Calu3 (cell line): ENCODE measurements around the gene DGCR8. TPM values are rescaled to one million over a fixed set of nuclear protein-coding genes. Genes with fewer than 3 reads are reported as not detected.

Experiments used
- BruUV-seq: library from RNA; stranded (reverse); fragments of 400-500 nt; replicated peaks from 2 replicates; lab custom pipeline; 2021; lab: Mats Ljungman, UMichigan
- CTCF ChIA-PET: fragments of 300-600 bp; sonication (Branson Sonifier 250); formaldehyde crosslinking; loops from one replicate; lab custom pipeline; 2022; ENCODE audit warnings: antibody characterized with exemption; lab: Charles Lee
- DNase-seq: peaks from one replicate; pipeline ENCODE4 v3.0.0; 2022
- H3K27ac Mint-ChIP-seq: one replicate; pipeline ENCODE4 v1.8.0; 2022; ENCODE audit warnings: mixed read lengths; ENCODE audit not compliant: unreplicated experiment
- H3K27me3 Mint-ChIP-seq: one replicate; pipeline ENCODE4 v1.8.0; 2022; ENCODE audit warnings: mixed read lengths; ENCODE audit not compliant: unreplicated experiment
- H3K36me3 Mint-ChIP-seq: one replicate; pipeline ENCODE4 v1.8.0; 2022; ENCODE audit warnings: mild to moderate bottlenecking, moderate library complexity, mixed read lengths; ENCODE audit not compliant: insufficient read depth, unreplicated experiment
- H3K4me1 Mint-ChIP-seq: one replicate; pipeline ENCODE4 v1.8.0; 2022; ENCODE audit warnings: mild to moderate bottlenecking, low read depth, mixed read lengths; ENCODE audit not compliant: unreplicated experiment
- H3K4me3 Mint-ChIP-seq: one replicate; pipeline ENCODE4 v1.8.0; 2022; ENCODE audit warnings: mild to moderate bottlenecking, low read depth, moderate library complexity, mixed read lengths; ENCODE audit not compliant: unreplicated experiment
- H3K9me3 Mint-ChIP-seq: one replicate; pipeline ENCODE4 v1.8.0; 2022; ENCODE audit warnings: low read depth, mixed read lengths; ENCODE audit not compliant: unreplicated experiment
- intact Hi-C: fragments of 100-400 bp; cut with micrococcal nuclease; formaldehyde crosslinking; loops from one replicate; pipeline ENCODE4 v1.10.0; 2022; ENCODE audit not compliant: unreplicated experiment
- total RNA-seq: library from RNA; stranded (reverse); gene quantifications from 2 replicates; pipeline ENCODE4 v1.2.3, GENCODE V29; 2022
- TF ChIP-seq, protein P1 (sequence below): fragments of 200-600 bp; IDR thresholded peaks from one replicate; pipeline ENCODE4 v1.8.0; 2022; ENCODE audit warnings: antibody characterized with exemption; ENCODE audit not compliant: unreplicated experiment

The DGCR8 gene
- total RNA-seq, 1 experiment from 2014 or later: 54.7 TPM

DNA sequence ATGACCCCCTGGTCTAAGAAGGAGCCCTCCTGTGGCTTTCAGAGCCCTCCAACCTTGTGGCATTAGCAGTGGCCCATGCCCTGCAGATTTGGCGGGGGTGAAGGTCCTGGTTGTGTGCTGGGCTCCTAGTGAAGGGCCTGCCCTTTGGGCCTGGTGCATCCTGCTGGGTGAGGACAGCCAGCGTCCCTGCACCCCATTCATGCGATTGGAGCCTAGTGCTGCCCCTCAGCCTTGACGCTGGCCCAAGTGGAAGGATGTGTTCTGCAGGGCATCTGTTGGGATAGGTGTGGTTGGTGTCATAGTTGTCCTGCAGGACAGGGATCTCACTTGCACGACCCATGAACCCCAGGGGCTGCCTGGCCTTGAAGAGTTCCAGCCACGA, 28.1 kb upstream of the DGCR8 start:
- CTCF ChIA-PET: no interaction called here
- TF ChIP-seq, protein P1, sequence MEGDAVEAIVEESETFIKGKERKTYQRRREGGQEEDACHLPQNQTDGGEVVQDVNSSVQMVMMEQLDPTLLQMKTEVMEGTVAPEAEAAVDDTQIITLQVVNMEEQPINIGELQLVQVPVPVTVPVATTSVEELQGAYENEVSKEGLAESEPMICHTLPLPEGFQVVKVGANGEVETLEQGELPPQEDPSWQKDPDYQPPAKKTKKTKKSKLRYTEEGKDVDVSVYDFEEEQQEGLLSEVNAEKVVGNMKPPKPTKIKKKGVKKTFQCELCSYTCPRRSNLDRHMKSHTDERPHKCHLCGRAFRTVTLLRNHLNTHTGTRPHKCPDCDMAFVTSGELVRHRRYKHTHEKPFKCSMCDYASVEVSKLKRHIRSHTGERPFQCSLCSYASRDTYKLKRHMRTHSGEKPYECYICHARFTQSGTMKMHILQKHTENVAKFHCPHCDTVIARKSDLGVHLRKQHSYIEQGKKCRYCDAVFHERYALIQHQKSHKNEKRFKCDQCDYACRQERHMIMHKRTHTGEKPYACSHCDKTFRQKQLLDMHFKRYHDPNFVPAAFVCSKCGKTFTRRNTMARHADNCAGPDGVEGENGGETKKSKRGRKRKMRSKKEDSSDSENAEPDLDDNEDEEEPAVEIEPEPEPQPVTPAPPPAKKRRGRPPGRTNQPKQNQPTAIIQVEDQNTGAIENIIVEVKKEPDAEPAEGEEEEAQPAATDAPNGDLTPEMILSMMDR: no peak
- no peak for DNase-seq
- H3K36me3 Mint-ChIP-seq: peaks cover 11% of the 10 kb centered on the region
- H3K4me3 Mint-ChIP-seq: no peak overlapping the region
- H3K27me3 Mint-ChIP-seq: no peaks in the 10 kb centered on the region
- H3K27ac Mint-ChIP-seq: no peak overlapping the region
- intact Hi-C loops: no loop called here
- no TSS peak for BruUV-seq
- H3K4me1 Mint-ChIP-seq: no peaks in the 10 kb centered on the region
- H3K9me3 Mint-ChIP-seq: no peaks in the 10 kb centered on the region

DNA sequence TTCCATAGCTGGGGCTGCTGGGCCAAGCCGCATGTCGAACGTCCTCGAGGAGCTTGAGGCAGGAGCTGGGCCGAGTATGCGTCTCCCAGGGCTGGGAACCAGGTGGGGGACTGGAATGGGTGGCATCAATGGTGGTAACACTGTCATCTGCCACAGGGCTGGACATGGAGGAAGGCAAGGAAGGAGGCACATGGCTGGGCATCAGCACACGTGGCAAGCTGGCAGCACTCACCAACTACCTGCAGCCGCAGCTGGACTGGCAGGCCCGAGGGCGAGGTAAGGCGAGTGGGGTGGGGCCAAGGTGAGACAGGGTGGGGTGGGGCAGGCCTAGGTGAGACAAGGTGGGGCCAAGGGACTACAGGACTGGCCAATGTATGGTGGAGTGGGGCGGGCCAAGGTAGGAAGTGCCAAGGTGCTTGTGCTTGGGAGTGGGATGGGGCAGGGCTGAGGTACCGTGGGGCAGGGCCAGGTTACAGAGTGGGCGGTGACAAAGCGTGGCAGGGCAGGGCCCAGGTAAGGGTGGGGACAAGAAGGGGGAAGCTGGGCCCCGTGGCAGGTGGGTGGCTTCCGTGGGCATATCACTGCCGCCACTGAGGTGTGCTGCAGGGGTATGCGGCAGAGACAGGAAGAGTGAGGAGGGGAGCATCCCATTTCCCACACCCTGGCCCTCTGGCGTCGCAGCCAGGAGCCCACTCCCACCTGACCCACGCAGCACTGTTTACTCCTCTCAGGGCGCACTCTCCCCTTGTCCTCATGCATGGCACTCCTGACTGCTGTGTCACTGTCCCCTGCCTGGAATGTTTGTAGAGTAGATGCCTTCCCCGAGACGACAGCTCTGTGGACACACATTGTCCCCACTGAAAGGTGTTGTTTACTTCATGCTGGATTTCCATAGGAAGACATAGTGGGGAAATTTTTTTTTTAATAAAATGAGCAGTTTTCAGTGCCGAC, 27.5 kb upstream of the DGCR8 start:
- Mint-ChIP-seq H3K4me1 (no peaks in the 10 kb centered on the region), H3K36me3 (peaks cover 11% of the 10 kb centered on the region), H3K4me3 (no peak overlapping the region), H3K27me3 (no peaks in the 10 kb centered on the region), H3K27ac (no peak overlapping the region), H3K9me3 (no peaks in the 10 kb centered on the region)
- TF ChIP-seq, protein P1: no peak
- no TSS peak for BruUV-seq
- CTCF ChIA-PET: no interaction called here
- intact Hi-C loops: no loop called here
- DNase-seq: no peak

DNA sequence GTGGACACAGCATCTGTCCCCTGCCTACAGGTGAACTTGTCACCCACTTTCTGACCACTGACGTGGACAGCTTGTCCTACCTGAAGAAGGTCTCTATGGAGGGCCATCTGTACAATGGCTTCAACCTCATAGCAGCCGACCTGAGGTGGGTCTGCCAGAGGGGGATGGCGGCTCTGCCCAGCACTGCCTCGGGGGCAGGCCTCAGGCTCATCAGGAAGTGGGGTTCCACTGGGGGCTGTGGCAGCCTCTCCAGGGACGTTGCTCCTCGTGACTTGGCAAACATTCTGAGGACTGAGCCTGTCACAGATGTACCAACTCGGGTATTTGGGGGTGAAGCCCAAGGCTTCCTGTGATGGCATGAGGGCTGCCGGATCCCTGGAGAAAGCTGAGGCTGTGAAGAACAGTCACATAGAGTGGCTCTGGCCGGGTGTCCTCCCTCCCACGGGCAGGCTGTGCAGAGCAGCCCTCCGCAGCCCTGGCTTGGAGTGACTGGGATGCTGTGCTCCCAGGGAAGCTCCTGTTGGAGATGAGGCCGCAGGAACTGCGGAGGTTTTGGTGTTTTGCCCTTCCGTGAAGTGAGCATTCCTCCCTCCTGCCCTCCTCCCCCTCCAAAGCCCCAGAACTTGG, 26.5 kb upstream of the DGCR8 start:
- intact Hi-C loops: no loop called here

DNA sequence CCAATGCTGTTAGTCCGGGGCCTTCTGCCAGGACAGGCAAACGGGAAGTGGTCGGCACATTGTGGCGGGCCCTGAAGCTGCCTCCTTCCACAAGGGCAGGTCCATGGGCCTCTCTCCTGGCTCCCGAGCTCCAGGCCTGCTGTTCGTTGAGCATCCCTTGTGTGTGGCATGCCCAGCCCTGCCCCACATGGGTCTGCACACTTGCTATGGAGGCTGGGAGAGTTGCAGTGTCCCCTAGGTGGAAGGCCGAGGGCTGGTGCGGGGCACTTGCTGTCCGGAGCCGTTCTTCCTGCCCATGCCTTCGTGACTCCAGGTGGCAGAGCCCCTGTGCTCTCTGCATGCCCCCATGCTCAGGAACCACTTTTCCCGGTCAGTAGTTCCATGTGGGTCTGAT, 26.0 kb upstream of the DGCR8 start:
- no peak for DNase-seq
- Mint-ChIP-seq H3K27ac (no peak overlapping the region), H3K4me1 (no peaks in the 10 kb centered on the region), H3K36me3 (peaks cover 7% of the 10 kb centered on the region), H3K9me3 (no peaks in the 10 kb centered on the region), H3K4me3 (no peak overlapping the region), H3K27me3 (no peaks in the 10 kb centered on the region)
- BruUV-seq: no TSS peak
- CTCF ChIA-PET: no interaction called here
- intact Hi-C loops: no loop called here
- TF ChIP-seq, protein P1: no peak

More for the DNA sequence above, 26.5 kb upstream of the DGCR8 start:
- CTCF ChIA-PET: no interaction called here
- TF ChIP-seq, protein P1: no peak
- no TSS peak for BruUV-seq
- H3K27me3 Mint-ChIP-seq: no peaks in the 10 kb centered on the region
- H3K4me3 Mint-ChIP-seq: no peak overlapping the region
- H3K4me1 Mint-ChIP-seq: no peaks in the 10 kb centered on the region
- peaks cover 11% of the 10 kb centered on the region for H3K36me3 Mint-ChIP-seq
- H3K27ac Mint-ChIP-seq: no peak overlapping the region
- no peaks in the 10 kb centered on the region for H3K9me3 Mint-ChIP-seq
- DNase-seq: no peak
